HG03135 (cell line): ENCODE data around the gene ATOSB.

Source experiments
- ATAC-seq: cut with Tn5 transposase; IDR thresholded peaks from one replicate; pipeline ENCODE4 v1.9.1; 2021; ENCODE audit warnings: mild to moderate bottlenecking, moderate library complexity; ENCODE audit not compliant: unreplicated experiment

ATOSB gene

GRCh38 chr9:35114840-35115628, 628 bp downstream of the ATOSB start:
- no peak for ATAC-seq

DNA sequence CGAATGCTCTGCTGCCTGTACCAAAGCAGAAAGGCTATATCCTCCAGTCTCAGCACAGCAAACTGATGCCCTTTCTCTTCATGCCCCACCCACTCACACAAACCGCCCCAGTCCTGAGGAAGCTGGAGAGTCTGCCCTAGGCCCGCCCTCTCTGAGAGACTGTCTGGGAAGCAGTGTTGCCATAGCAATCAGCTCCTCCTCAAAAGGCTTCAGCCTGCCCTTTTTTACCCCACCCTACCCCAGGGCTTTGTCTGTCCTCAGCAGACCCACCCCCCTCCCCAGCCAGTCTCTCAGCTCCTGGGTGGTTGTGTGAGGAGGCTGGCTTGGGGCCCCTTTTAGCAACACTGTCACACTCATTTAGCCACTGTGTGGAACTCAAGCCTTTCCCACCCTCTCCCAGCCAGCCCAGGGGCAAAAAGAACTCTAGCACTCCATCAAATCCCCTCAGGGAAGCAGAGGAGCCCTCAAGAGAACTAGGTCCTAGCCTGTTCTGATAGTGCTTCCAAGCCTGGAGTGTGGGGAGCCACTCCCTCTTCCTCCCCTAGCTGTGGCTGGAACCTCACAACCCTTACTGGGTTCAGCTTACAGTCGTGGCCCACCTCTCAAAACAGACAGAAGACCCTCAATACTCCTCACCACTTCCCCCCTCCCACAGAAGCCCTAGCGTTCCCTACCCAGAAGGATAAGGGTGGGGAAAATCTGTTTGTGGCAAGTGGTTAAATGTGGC, 1.4 kb downstream of the ATOSB start:
- ATAC-seq: no peak

DNA sequence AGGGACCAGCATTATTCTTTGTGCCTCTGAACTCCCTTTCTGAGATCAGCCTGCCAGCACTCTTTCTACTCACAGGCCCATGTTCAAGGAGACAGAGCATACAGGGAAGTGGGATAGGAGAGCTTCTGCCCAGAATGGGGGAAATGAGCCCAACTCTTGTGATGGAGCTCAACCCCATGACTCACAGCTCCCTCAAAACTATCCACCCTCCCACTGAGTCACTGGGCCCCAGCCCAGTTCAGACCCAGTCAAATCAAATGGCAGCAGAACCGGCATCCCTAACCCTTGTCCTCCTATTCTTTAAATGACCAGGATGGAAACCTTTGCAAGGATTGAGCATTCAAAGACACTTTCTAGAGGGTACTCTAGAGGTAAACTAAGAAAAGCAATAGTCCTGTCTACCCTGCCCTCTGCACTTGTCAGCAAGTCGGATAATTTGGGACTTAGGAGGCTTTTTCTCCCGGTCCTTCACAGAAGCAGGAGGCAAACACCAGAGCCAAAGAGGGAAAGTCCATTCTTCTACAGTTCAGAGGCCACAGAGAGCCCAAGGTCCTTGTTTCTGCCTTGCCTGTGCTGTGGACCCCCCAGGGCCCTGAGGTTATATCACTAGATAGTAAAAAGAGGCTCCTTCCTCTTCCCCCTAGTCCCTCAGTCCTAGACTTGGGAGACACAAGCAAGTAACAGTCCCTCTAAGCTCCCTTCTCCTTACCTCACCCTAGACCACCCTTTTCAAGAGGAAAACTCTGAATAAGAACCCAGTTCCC, 3.2 kb downstream of the ATOSB start:
- no peak for ATAC-seq

DNA sequence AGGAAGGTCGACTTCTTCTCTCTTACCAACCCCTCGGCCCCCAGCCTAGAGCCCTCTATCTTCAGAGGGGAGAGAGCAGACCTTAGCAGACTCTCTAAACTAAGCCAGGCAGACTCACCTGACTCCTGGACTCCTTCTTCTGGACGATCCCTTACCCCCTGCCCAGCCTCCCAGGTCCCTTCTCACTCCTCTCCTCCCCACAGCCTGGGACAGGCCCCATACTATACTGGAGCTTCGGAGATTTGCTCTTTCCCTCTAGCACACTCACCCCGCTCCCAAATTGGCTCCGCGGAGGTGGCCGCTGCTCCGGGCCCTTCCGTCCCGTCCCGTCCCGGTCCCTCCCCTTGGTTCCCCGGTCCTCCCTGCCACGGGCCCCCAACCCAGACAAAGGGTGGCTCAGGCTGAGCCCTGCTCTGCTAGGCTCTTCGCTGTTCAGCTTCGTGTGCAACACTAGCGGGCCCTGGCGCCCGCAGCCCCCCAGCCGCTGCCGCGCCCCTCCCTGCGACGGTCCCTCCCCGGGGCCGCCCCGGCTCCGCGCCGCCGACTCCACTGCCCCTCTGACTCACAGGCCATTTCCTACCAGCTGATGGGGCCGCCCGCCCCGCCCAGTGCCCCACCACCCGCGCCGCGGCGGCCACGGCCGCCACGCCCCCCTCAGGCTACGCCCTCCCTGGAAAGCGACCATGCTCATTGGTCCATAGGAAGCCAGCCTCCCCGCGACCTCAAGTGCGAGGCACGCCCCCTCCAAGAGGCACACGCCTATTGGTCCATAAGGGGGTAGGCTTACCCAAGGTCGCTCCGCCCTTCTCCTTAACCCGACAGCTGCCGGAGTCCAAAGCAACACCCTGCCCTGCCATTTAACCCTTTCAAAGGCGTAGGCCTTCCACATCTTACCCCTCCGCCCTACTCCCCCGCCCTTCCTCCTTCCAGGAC, 4.4 kb downstream of the ATOSB start:
- ATAC-seq: peak; percentile 68

GRCh38 chr9:35110327-35110761, 5.3 kb downstream of the ATOSB start:
- no peak for ATAC-seq

DNA sequence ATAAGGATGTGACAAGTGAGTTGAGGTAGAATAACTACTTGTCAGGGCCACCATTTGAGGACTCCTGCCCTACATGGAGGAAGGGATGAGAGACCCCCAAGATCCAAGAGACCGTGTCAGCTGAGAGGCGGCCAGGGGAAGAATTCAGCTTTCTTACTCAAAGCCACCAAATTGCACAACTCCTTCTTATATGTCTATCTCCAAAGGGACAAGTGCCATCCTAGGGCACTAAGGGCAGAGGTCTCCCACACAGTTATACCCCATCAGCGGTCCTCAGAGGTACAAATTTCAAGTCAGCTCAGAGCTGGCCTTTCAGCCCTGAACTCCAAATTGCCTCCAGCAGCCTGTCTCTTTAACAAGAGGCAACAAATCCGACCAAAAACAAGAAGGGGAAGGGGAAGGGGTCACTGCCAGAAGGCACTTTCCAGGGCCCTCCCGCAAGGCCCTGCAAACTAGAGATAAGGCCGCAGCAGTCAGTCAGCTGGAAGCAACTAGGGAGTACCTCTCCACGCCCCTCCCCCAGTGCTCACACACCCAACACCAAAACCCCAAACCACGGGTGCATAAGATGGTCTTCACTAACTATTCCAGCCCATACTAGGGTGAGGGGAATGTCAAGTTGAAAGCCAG, 6.6 kb downstream of the ATOSB start:
- ATAC-seq: no peak

GRCh38 chr9:35108461-35108860, 7.2 kb downstream of the ATOSB start:
- no peak for ATAC-seq

- no peak for ATAC-seq
Observed at GRCh38 chr9:35107297-35108290, 8.1 kb downstream of the ATOSB start.

DNA sequence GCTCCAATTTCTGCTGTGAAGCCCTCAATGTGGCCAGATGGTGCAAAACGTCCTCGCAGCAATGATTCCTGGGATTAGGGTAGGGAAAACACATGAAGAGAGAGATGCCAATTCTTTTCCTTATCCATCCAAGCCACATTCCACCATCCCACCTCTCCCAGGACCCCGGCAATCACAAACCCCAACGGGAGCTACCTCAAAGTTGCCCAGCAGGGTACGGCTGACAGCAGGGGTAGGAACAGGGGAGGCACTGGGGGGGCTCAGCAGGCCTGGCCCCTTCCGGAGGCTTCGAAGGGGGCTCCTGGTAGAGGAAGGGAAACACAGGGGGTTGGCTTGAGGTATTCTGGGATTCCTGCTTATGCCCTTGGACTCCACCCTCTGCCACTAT, 9.3 kb downstream of the ATOSB start:
- no peak for ATAC-seq

- no peak for ATAC-seq
Observed at GRCh38 chr9:35105571-35106342, 9.9 kb downstream of the ATOSB start.

DNA sequence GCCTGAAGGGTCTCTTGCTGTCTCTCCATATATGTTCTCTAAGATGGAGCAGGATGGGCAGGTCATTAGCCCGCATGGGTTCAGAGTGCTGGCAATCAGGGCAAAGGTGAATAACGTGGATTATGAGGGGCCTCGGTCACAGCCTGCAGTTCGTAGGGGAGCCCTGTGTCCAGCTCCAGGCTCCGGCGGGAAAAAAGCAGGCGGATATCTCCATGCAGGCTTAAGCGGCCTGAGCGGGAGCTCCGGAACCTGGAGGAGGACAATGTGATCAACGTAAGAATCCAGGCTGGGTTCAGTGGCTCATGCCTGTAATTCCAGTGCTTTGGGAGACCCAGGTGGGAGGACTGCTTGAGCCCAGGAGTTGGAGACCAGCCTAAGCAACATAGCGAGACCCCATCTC, 10.5 kb downstream of the ATOSB start:
- ATAC-seq: no peak

DNA sequence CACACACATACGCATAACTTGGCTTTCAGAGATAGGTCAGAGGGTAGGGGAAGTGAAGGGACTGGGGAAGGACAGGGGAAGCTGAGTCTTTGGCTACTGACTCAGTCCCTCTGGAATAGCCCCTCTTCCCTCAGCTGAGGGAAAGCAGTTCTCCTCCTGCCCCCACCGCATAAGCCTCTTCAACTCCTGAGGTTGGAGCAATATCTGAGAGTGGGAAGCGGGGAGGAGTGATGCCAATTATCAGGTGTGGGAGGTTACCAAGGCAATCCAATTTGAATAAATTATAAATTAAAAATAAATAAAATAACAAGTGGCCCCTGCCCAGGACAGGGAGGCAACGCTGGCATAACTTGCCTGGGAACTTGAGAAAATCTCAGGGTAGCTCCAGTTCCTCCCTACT, 11.1 kb downstream of the ATOSB start:
- no peak for ATAC-seq

DNA sequence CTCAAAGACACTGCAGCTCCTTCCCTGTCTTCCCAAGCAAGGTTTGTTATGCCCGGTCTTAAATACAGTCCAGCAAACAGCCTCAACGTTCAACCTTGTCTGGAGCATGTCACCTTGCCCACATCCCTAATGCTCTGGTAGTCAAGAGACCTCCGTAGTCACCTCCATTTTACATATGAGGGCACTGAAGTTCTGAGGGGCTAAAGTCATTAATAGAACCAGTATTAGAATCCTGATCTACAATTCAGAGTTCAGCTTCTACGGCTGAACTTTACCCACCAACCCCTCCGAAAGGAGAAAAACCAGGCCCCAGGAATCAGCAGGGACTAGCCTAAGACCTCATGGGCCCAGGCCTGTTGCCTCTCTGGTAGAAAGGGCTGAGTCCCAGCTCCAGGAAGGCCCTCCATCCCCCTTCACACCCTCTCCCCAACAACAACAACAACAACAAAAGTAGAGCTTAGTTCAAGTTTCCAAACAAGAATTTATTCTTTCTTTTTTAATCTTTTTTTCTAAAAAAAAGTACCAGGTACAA, 11.9 kb downstream of the ATOSB start:
- no peak for ATAC-seq

GRCh38 chr9:35102769-35103659, 12.6 kb downstream of the ATOSB start, which contains the start of gene STOML2:
STOML2 (minus strand) TSS chr9:35103131; CDS start chr9:35103094, 37 bp downstream.
- peak; percentile 89 for ATAC-seq

DNA sequence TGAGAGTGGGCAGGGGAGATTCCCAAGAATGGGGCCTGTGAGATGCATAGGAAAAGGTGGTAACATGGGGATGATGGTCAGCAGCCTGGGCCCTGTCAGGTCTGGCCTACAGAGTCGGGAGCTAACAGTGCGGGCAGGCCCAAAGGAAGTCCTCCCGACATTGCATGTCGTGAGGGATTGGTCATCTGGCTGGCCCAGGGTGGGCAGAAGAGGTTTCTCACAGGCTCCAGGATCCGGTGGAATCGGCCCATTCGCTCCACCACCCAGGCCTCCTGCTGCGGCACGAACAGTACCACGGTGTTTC, 13.2 kb downstream of the ATOSB start:
- peak; percentile 3 for ATAC-seq

- ATAC-seq: no peak
Observed at GRCh38 chr9:35097573-35097972, 18.1 kb downstream of the ATOSB start.
